GM12891 (cell line): ENCODE measurements around the gene CNOT3.
A peak's percentile ranks its signal among the peaks of the same experiment; 100 is the strongest.

Experiments
- DNase-seq: peaks from one replicate; pipeline ENCODE4 v3.0.0; 2011; ENCODE audit warnings: low spot score; ENCODE audit not compliant: insufficient read length
- FAIRE-seq: peaks from 2 replicates; lab custom pipeline; 2011; peaks lifted over from hg19 to GRCh38; lab: Jason Lieb, UNC
- PAX5 ChIP-seq: IDR thresholded peaks from 2 replicates; pipeline ENCODE4 v1.6.1; 2011; ENCODE audit warnings: low read length, moderate library complexity, mild to moderate bottlenecking; ENCODE audit not compliant: insufficient read depth, severe bottlenecking
- POLR2A ChIP-seq: IDR thresholded peaks from 2 replicates; pipeline ENCODE4 v1.6.1; 2011; ENCODE audit warnings: low read depth, low read length, control low read depth
- POLR2AphosphoS5 ChIP-seq: IDR thresholded peaks from 2 replicates; pipeline ENCODE4 v1.6.1; 2011; ENCODE audit warnings: low read depth, low read length, control low read depth
- POU2F2 ChIP-seq: IDR thresholded peaks from 2 replicates; pipeline ENCODE4 v1.6.1; 2011; ENCODE audit warnings: low read depth, mild to moderate bottlenecking, control low read depth, low read length, moderate library complexity
- SPI1 ChIP-seq: IDR thresholded peaks from 2 replicates; pipeline ENCODE4 v1.6.1; 2011; ENCODE audit warnings: low read depth, low read length, control low read depth
- TAF1 ChIP-seq: IDR thresholded peaks from 2 replicates; pipeline ENCODE4 v1.6.1; 2011; ENCODE audit warnings: low read depth, low read length, control low read depth

CNOT3 gene

DNA sequence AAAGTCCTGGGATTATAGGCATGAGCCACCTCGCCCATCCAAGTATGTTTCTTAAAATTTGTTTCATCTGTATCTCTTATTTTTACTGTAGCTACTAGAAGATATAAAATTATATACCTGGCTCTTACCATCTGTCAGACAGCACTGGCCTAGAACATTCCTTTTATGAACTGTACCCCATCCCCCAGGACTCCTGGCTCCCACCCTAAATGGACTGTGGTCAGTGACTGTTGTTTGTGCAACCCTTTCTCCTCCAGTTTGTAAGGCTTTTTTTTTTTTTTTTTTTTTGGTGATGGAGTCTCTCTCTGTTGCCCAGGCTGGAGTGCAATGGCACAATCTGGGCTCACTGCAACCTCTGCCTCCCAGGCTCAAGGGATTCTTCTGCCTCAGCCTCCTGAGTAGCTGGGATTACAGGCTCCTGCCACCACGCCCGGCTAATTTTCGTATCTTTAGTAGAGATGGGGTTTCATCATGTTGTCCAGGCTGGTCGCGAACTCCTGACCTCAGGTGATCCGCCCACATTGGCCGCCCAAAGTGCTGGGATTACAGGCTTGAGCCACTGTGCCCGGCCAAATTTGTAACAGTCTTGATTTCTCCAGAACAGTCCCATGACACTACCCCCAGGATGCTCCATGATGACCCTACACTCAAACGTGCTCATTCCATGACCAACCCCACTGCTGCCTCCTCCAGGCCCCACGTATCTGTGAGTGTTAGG is 32.4 kb upstream of the CNOT3 start:
- TF ChIP-seq POLR2AphosphoS5 (no peak), POU2F2 (no peak), SPI1 (no peak), TAF1 (no peak), PAX5 (no peak)
- DNase-seq, result no peak
- FAIRE-seq, result no peak

DNA sequence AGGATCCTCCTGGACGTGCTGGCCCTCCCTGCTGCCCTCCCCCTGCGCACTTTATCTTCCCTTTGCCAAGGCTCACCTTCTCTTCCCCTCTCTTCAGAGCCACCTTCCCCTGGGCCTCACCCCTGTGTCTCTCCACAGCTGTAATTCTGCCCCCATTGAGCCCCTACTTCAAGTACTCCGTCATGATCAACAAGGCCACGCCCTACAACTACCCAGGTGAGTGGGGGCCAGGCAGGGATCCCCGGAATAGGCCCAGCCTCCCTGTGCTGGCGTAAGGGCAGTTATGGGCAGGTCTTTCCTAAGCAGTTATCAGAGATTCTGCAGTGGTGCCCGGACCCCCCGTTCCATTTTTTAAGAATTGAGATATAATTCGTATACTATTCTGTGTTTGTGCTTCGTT is 31.8 kb upstream of the CNOT3 start:
- no peak for TF ChIP-seq POU2F2
- TF ChIP-seq TAF1, result no peak
- no peak for TF ChIP-seq POLR2AphosphoS5
- no peak for TF ChIP-seq POLR2A
- TF ChIP-seq SPI1, result no peak
- no peak for TF ChIP-seq PAX5
- DNase-seq (no peak), FAIRE-seq (no peak)

DNA sequence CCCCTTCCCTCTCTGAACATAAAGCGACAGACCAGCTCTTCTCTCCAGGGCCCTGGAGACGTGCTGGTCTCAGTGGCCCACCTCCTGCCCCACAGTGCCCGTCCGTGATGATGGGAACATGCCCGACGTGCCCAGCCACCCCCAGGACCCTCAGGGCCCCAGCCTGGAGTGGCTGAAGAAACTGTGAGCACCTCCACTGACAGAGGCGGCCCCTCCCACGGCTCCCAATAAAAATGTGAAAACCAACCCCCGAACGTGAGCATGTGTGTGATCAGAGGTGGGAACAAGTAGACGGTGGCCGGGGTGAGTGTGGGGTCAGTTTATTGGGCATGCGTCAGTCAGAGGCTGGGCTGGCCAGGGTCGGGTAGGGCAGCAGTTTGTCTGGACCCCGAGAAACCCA is 30.8 kb upstream of the CNOT3 start:
- FAIRE-seq (no peak), DNase-seq (no peak)

DNA sequence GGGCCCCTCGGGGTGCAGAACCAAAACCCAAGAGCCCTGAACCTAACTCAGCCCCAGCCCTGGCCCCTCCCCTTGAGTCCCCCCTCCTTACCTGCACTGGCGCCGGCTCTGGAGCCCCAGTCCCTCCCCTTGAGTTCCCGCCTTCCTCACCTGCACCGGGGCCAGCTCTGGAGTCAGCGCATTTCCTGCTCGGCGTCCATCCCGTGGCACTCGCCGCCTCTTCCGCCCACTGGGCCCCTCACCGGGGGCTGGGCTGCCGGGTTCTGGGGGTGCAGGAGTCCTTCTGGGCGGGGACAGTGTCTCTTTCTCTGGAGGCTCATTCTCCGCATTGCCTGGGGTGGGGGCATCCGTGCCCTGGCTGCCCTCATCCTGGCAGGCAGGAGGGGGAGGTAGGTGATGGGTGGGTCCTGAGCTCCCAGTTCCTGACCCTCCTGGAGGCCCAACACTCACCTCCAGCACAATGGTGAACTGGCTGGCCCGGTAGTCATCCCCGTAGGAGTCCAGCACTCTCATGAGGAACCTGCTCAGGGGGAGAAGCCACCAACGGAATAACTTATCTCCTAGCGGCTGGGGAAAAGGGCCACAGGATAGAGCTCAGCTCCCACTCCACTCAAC is 29.6 kb upstream of the CNOT3 start:
- FAIRE-seq (no peak), DNase-seq (no peak)
- no peak for TF ChIP-seq POU2F2
- no peak for TF ChIP-seq POLR2AphosphoS5
- TF ChIP-seq SPI1, result no peak
- no peak for TF ChIP-seq TAF1
- no peak for TF ChIP-seq PAX5
- no peak for TF ChIP-seq POLR2A

More for the DNA sequence above, 30.8 kb upstream of the CNOT3 start:
- TF ChIP-seq POLR2A (no peak), TAF1 (no peak), POLR2AphosphoS5 (no peak), POU2F2 (no peak), PAX5 (no peak), SPI1 (no peak)

DNA sequence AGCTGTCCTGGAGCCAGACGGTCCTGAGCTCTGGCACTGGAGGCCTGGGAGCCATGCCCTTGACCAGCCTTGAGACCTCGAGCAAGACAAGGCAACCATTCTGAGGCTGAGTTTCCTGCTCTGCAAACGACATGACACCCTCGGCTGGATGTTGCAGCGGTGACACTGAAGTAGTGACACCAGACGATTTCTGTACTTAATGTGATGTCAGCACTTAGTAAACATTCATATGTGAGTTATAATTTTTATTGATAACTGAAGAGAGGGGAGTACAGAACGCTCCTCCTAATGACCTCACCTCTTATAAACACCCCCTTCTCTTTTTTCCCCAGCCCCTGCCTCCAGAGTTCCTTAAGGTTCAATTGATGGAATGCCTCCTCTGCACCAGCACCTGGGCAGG is 29.1 kb upstream of the CNOT3 start:
- TF ChIP-seq SPI1 (no peak), POLR2AphosphoS5 (no peak), POLR2A (no peak), TAF1 (no peak), PAX5 (no peak), POU2F2 (no peak)
- FAIRE-seq, result no peak
- no peak for DNase-seq

DNA sequence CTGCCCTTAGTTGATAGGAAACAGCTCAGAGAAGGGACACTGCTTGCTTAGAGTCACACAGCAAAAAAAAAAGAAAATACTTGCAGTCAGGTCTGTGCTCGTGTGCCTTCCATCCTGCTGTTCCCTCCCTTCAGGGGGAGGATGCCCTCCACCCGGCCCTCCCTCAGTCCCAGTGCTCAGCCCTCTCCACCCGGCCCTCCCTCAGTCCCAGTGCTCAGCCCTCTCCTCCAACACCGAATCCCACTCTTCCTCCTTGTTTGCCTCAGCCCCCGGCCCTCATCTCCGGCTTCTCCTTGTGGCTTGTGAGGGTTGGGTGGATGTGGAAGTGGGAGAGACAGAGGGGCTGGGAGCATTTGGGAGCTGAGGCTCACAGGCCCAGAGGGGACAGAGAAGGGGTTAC is 27.9 kb upstream of the CNOT3 start:
- FAIRE-seq (no peak), DNase-seq (no peak)
- TF ChIP-seq TAF1 (no peak), POLR2AphosphoS5 (no peak), PAX5 (no peak), POU2F2 (no peak)

DNA sequence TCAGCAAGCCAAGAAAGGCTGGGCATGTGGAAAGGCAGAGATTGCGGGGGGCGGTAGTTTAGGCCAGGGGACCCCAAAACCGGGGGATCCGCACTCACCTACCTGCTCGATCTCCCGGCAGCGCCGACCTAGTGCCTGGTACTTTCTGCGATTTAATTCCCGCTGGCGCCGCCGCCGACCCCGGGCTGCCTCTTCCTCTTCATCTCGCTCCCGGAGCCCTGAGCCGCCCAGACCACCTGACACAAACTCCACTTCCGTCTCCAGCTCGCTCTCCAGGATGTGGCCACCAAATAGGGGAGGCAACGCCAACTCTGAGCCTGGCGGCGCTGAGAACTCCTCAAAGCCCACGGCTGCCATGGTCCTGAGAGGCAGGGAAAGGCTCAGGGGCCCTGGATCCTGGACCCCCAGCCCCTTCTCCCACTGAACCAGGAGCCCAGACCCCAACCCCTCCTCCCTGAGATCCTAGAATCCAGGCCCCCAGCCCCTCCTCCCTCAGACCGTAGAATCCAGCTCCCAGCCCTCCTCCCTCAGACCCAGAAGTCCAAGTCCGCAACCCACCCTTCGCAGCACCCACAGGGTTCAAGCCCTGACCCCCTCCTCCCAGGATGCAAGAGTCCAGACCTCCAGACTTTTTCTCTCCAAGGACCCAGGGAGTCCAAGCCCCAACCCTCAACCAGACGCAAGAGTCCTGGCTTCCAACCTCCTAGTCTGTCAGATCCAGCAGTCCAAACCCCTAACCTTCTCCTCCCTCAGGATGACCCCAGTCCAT is 23.0 kb upstream of the CNOT3 start:
- no peak for DNase-seq
- no peak for TF ChIP-seq POU2F2
- 0 out of 2 replicates have a peak, but pooled peaks have one; percentile 40 for TF ChIP-seq TAF1
- peak; percentile 72 for TF ChIP-seq POLR2AphosphoS5
- TF ChIP-seq SPI1, result peak; percentile 56
- FAIRE-seq, result no peak

DNA sequence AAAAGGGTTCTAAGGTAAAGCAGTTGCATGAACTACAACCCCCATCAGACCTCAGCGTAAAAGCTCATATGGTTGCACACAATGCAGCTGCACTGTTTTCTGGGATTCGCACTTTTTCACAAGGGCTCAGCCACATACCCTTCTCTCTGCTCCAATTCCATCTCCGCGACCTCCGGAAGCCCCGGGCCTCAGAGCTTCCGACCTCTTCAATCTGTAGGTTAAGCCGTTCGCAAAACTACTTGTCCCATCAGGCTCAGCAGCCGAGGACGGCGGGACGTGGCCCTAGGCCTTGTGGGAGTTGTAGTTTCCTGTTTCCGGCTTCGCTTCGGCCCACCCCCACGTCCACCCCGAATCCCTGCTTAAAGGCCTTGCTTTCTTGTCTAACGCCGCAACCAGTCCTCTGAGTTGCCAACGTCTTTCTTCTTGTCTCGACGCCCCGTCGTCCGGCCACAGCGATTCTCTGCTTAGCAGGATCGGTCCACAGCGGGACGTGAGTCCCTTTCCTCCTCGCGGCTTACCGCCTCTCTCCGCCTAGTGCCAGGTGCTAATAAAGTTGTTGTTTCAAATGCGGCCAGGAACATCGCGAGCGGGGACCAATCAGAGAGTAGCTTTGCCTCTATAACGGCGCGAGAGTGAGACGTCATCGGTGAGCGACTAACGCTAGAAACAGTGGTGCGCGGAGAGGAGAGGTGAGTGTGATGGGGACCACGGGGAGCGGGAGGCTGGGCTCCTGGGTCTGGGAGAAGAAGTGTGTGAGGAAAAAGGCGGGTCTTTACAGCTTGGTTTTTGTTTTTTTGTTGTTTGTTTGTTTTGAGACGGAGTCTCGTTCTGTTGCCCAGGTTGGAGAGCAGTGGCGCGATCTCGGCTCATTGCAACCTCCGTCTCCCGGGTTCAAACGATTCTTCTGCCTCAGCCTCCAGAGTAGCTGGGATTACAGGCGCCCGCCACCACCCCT is 22.2 kb upstream of the CNOT3 start, which contains the start of the genes PRPF31 and TFPT:
PRPF31 (plus strand) TSS at position 646 of the 955 bp plus-strand sequence. CDS start 2,525 bp downstream, outside the sequence.
TFPT (minus strand) TSS at position 549 of the 955 bp plus-strand sequence; CDS start at position 161, 388 bp downstream.
- peak; percentile 94 for DNase-seq
- TF ChIP-seq SPI1, result no peak
- TF ChIP-seq TAF1, result peak; percentile 91
- TF ChIP-seq POLR2A, result peak; percentile 85
- TF ChIP-seq POLR2AphosphoS5, result peak; percentile 90
- peak; percentile 63 for TF ChIP-seq POU2F2
- peak; percentile 34 for TF ChIP-seq PAX5
- peak; percentile 99 for FAIRE-seq
